HG03469 (cell line): ENCODE measurements around the gene EFCAB5.
"Not testable (repeated sequence)": the region's sequence is repeated elsewhere in the genome, so short reads cannot be mapped to it uniquely, and the experiment has no call there.

Experiments
- ATAC-seq: cut with Tn5 transposase; IDR thresholded peaks from one replicate; pipeline ENCODE4 v1.9.1; 2021; ENCODE audit warnings: mild to moderate bottlenecking, moderate library complexity, moderate number of reproducible peaks; ENCODE audit not compliant: unreplicated experiment

EFCAB5 gene

DNA sequence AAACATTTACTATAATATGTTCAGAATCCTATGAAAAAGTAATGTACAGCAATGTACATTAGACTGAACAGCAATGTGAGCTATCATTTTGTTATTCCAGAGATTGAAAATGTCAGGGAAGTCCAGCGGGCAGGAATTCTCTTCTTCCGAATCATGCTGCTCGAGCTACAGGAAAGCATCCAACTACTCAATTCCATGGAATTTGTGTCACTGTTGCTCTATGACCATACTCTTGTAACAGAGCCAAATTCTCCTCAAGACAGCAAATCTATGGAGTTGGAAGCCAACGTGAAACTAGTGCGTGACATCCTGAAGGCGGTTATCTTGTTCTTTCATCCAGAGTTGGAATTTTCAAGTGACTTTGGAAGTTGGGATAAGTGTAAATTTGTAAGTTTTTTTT is 150.3 kb downstream of the EFCAB5 start:
- ATAC-seq = no peak

GRCh38 chr17:30092886-30093285 is 151.5 kb downstream of the EFCAB5 start:
- no peak for ATAC-seq

DNA sequence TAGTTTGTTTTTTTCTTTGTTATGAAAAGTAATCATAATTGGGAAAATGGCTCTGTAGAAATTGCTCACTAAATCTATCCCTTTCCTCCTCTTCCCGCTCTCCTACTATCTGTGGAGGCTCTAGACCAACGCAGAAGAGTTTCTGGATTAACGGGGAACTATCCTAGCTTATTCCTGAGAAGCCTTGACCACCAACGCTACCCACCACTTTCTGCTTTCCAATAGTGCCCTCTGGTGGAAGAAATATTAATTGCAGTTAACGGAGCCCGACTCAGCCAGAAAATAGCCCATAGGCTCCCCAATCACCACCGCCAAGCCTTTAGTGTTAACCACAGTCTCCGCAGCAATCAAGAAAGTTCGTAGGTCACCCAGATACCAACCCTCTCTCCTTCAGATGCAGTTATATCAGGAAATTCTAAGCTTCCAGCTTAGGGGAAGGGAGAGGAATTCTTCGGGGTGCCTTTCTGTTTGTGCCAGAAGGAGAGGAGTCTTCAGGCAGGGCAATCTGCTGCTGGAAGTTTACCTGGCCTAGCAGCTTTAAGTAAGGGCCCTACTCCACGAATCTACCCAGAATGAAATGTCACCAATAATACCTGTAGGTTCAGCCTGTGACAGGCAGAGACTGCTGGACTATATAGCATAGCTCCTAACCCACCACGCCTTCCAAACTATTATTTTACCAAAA is 152.2 kb downstream of the EFCAB5 start:
- ATAC-seq = no peak

DNA sequence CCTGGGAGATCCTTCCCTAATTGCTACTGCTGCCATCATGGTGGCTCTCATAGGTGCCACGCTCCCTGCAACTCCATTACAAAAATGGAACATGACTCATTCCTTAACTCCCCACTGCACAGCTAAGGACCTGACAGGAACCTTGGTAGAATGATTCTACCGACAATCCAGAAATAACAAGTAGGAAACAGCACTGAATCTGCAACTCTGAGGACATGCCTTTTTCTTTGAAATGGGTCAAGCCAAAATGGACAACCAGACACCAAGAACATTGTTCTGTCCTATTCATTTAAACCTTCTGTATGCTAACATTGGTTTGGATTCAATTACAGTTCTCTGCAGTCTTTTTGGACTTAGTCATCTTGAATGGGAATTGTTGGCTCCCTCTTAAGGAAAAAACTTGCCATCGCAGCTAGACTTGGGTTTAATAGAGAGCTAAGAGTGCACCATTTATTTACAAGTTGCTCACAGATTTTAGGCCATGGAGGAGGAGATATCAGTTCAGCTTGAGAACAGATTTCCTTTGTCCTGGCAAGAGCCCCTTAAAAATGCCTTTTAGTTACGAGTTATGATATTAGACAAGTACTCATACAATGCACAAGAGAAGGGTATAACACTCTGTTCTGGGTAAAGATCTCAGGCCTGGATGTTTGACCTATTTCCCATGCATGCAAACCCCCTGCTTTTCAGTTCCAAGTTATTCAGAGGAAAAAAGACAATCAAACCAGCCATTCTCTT is 154.2 kb downstream of the EFCAB5 start:
- ATAC-seq = no peak

DNA sequence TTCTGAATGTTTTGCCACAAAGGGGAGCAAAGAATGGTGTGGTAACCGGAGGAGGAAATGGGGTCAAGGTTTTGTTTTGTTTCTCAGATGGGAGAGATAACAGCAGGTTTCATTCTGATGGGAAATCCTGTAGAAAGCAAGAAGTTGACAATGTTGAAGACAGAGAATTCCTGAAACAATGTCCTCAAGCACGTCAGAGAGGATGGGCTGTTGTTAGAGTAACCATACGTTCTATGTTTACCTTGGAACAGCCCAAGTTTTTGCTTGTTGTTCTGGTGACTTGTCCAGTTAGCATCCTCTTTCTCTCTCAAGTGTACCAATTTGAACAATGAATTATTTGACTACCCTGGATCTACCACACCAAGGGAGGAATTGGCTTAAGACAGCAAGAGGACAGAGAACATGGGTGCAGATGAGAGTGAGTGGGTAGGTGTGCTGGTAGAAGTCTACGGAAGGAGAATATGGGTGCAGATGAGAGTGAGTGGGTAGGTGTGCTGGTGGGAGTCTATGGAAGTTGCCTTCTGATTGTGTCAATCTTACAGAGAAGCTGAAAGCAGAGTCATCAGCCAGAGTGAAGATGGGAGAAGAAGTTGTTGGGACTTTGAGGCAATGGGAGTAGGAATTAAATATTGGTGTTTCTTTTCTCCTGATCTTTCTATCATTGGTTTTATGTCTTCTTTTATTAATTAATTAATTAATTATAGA is 160.4 kb downstream of the EFCAB5 start:
- no peak for ATAC-seq

- no peak for ATAC-seq
These were observed 162.5 kb downstream of the EFCAB5 start for GRCh38 chr17:30103921-30104320.

DNA sequence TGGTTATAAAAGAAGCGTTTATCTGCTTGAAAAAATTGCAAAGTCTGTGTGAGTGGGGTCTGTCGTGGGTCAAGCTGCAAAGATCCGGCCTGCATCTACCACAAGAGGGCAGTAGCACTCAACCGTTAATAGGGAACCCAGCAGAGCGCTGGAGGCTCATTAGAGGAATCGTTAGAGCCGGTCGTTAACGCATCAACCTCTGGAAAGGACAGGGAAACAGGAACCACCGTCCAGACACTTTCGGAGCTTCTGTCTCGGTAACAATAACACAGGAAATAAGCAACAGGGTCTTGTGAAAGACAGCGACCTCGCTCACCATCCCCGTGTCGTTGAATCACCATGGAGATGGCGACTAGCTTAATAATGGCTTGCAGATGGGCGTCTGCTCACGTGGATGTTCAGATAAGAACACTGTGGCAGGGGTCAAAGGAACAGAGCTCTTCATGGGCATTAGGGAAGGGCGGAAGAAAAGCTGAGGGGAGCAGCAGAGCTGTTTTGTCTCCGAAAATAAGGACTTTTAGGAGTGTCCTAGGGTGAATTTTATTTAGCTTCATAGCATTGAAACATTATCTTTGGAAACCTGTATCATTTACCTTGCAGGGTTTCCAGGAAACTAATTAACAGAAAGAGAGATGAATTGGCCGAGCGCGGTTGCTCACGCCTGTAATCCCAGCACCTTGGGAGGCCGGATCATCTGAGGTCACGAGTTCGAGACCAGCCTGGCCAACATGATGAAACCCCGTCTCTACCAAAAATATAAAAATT is 163.3 kb downstream of the EFCAB5 start:
- ATAC-seq = no peak

DNA sequence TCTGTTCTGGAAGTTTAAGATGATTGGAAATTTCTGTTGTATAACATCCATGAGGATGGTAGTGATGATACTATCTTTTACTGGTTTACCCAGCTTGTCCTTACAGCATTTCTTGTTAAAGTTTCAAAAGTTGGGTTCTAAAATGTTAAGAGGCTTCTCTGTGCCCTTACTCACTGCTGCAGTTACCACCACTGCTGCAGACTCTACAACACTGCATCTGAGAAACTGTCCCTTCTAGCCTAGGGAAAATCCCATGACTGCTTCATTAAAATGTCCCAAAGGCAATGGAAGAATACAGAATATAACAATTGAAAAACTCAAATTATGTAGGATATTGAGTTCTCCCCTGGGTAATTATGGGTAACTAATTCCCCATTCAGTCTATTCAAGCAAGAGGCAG is 171.4 kb downstream of the EFCAB5 start:
- no peak for ATAC-seq

DNA sequence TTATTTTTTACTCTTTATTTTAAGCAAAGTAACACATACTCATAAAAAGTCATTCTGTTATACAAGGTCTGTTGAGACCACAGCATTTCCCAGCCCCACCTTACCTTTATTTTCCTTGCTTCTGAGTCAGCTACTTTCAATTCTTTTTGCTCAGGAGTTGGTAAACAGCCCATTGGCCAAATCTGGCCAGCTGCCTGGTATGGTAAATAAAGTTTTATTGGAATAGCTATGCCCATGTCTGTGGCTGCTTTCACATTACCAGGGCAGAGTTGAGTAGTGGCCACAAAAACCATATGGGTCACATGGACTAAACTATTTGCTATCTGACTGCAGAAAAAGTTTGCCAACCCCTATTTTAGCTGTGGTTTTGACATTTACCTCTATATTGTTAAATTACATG is 171.8 kb downstream of the EFCAB5 start:
- no peak for ATAC-seq

DNA sequence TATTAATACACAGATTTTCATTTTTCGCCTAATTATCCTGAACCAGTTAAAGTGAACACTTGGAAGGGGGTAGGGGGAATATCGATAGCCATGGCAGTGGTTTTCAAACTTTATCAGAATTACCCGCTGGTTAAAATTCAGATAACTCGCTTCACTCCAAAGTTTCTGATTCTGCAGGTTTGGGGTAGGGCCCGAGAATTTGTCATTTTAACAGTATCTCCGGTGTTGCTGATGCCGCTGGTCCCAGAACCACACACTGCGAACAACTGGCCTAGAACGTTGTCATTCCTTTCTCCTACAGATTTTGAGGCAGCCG is 174.9 kb downstream of the EFCAB5 start:
- ATAC-seq = no peak

- ATAC-seq = peak; percentile 47
These were observed 175.5 kb downstream of the EFCAB5 start, which contains the start of gene NSRP1 for GRCh38 chr17:30116661-30117551. TSS of gene NSRP1 (plus strand) at chr17:30116816. CDS start at chr17:30116844, 28 bp downstream.

DNA sequence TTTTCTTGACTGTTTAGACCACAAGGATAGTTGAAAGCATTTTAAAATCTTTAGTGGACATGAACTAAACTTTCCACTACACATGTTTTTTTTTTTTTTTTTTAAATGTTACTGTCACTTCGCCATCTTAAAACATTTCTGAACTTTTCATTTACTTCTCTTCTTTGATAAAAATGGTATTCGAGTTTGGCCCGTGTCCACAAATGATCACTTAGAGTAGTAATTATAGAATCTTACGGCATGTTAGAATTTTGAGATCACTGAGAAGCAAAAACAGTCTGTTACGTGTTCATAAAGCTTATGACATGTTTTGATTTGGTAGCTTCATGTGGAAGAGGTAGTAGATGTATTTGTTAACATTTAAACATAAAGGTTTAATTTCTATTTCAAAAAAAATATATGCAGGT is 176.2 kb downstream of the EFCAB5 start:
- no peak for ATAC-seq

- not testable (repeated sequence) for ATAC-seq
These were observed 177.2 kb downstream of the EFCAB5 start for GRCh38 chr17:30118635-30119034.

DNA sequence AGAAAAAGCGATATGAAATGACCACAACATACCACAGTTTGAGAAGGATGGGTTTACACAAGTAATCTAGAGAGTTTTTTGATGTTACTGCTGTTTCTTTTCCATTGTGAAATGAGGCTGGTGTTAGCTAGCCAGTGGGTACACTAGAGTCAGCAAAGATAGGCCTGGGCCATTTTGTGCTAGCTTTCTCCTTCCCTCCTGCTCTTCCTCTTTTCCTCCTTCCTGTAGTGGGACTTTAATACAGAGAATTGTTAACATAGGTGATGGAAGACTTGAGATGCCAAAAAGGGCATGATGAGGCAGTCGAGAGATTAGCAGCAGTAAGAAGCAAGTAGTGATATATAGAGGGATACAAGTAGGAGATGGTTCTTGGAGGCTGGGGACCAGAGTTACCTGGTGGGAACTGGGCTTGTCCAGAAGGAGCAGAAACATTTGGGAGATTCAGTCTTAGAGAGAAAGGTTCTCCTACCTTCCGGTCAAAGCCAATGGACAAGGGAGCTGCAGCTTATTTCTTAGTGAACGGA is 182.9 kb downstream of the EFCAB5 start:
- no peak for ATAC-seq

- no peak for ATAC-seq
These were observed 188.7 kb downstream of the EFCAB5 start for GRCh38 chr17:30130121-30130520.

GRCh38 chr17:30132615-30133014 is 191.2 kb downstream of the EFCAB5 start:
- no peak for ATAC-seq

GRCh38 chr17:30133197-30133596 is 191.8 kb downstream of the EFCAB5 start:
- ATAC-seq = no peak

DNA sequence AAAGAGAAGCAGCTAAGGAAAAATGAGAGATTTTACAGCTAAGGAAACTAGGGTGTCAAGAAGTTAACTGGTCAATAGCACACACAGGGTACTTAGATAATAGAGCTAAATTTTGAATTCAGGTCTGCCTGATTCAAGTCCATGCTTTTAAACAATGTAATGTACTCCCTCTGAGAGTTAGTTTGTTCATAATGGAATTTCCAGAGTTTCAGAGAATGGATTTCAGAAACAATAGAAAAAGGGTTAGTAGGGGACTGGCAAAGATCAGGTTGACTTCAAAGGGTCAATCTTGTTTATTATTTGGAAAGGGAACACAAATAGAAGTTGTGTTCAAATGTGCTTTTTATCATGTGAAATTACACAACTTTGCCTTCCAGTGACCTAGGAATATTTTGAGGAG is 193.1 kb downstream of the EFCAB5 start:
- no peak for ATAC-seq

- no peak for ATAC-seq
These were observed 195.7 kb downstream of the EFCAB5 start for GRCh38 chr17:30137158-30137557.

- ATAC-seq = not testable (repeated sequence)
These were observed 206.4 kb downstream of the EFCAB5 start for GRCh38 chr17:30147860-30148259.
